GM12878 (cell line): ENCODE measurements around the gene MYL12A. TPM values are rescaled to one million over a fixed set of nuclear protein-coding genes. Genes with fewer than 3 reads are reported as not detected.

ENCODE experiments used
- BACH1 ChIP-seq: fragments of 450-650 bp; IDR thresholded peaks from 2 replicates; pipeline ENCODE4 v1.6.1; 2017; ENCODE audit warnings: mild to moderate bottlenecking, borderline replicate concordance
- BHLHE40 ChIP-seq, 2 experiments: fragments of 450-650 bp in 1 of 2; IDR thresholded peaks; 2 replicates each; pipeline ENCODE4 v1.6.1; 2011 to 2017; ENCODE audit warnings: low read depth in 2 of 2, borderline replicate concordance in 1 of 2, improper control_type of control experiment in 1 of 2, low read length in 1 of 2, mild to moderate bottlenecking in 1 of 2
- ETV6 ChIP-seq, 2 experiments: fragments of 450-650 bp in 1 of 2; IDR thresholded peaks in 1 of 2; conservative IDR thresholded peaks in 1 of 2; 2 replicates each; pipeline ENCODE4 v1.6.1; 2014; ENCODE audit warnings: antibody characterized with exemption in 1 of 2, borderline replicate concordance in 1 of 2, low read depth in 1 of 2, mild to moderate bottlenecking in 1 of 2, moderate library complexity in 1 of 2
- IKZF1 ChIP-seq: fragments of 450-650 bp; conservative IDR thresholded peaks from 2 replicates; pipeline ENCODE4 v1.6.1; 2017; ENCODE audit warnings: antibody characterized with exemption, mild to moderate bottlenecking
- JUNB ChIP-seq: IDR thresholded peaks from 2 replicates; pipeline ENCODE4 v1.6.1; 2016; ENCODE audit warnings: antibody characterized with exemption, mild to moderate bottlenecking
- MXI1 ChIP-seq: fragments of 150-350 bp; IDR thresholded peaks from 2 replicates; pipeline ENCODE4 v1.6.1; 2011; ENCODE audit warnings: low read depth, mild to moderate bottlenecking, inconsistent platforms, low read length, improper control_type of control experiment
- NFIC ChIP-seq: IDR thresholded peaks from 2 replicates; pipeline ENCODE4 v1.6.1; 2012; ENCODE audit warnings: low read depth, mild to moderate bottlenecking, inconsistent platforms, low read length, moderate library complexity
- PML ChIP-seq: IDR thresholded peaks from 2 replicates; pipeline ENCODE4 v1.6.1; 2012; ENCODE audit warnings: low read length, inconsistent platforms
- POLR2A ChIP-seq: IDR thresholded peaks from 2 replicates; pipeline ENCODE4 v1.6.1; 2011; ENCODE audit warnings: low read depth, mild to moderate bottlenecking, low read length
- POLR2AphosphoS5 ChIP-seq: IDR thresholded peaks from 2 replicates; pipeline ENCODE4 v1.6.1; 2011; ENCODE audit warnings: mild to moderate bottlenecking, low read length, inconsistent platforms
- PRDM15 ChIP-seq: fragments of 450-650 bp; formaldehyde crosslinking; IDR thresholded peaks from 2 replicates; pipeline ENCODE4 v1.4.0; 2020; ENCODE audit warnings: mild to moderate bottlenecking, moderate library complexity
- SMAD5 ChIP-seq: IDR thresholded peaks from 2 replicates; pipeline ENCODE4 v1.6.1; 2016; ENCODE audit warnings: antibody characterized with exemption, low read depth
- STAT1 ChIP-seq: fragments of 450-650 bp; conservative IDR thresholded peaks from 2 replicates; pipeline ENCODE4 v1.6.1; 2014; ENCODE audit warnings: antibody characterized with exemption, mild to moderate bottlenecking
- TARDBP ChIP-seq: IDR thresholded peaks from 2 replicates; pipeline ENCODE4 v1.6.1; 2016; ENCODE audit warnings: borderline replicate concordance
- TCF7 ChIP-seq: IDR thresholded peaks from 2 replicates; pipeline ENCODE4 v1.6.1; 2014; ENCODE audit warnings: antibody characterized with exemption, borderline replicate concordance
- ZNF592 ChIP-seq: fragments of 450-650 bp; IDR thresholded peaks from 2 replicates; pipeline ENCODE4 v1.6.1; 2017; ENCODE audit warnings: mild to moderate bottlenecking, moderate library complexity
- polyA plus RNA-seq, 11 experiments: library from polyadenylated mRNA; depleted of rRNA in 4 of 11; unstranded in 6 of 11; stranded (reverse) in 5 of 11; fragments of >200 nt; fragmentation: Nextera tagmentation in 4 of 11; fragmentation: Illumina TruSeq in 1 of 11; extraction: Ambion mirVana in 4 of 11; extraction: Trizol in 1 of 11; gene quantifications; 1 replicate in 1 of 11; 2 replicates in 10 of 11; pipeline versions ENCODE4 v1.2.1 to v1.2.3, GENCODE V29; 2011 to 2016; ENCODE audit warnings: inconsistent platforms in 2 of 11, missing spikeins in 2 of 11, low read depth in 1 of 11
- total RNA-seq, 4 experiments: library from RNA; depleted of rRNA in 3 of 4; stranded (reverse); fragments of >200 nt in 3 of 4; fragmentation: Illumina TruSeq in 1 of 4; extraction: Trizol in 1 of 4; gene quantifications; 2 replicates each; pipeline versions ENCODE4 v1.2.1 to v1.2.3, GENCODE V29; 2013 to 2021
- TF ChIP-seq, protein P1 (sequence below): fragments of 450-650 bp; IDR thresholded peaks from 2 replicates; pipeline ENCODE4 v1.6.1; 2016; ENCODE audit warnings: mild to moderate bottlenecking

MYL12A gene
- total and polyA plus RNA-seq, 10 of the 15 experiments (the other 5 are each of a cell fraction or from before 2014, with no cell fraction given) = 488 to 1,663 (median 924) TPM

DNA sequence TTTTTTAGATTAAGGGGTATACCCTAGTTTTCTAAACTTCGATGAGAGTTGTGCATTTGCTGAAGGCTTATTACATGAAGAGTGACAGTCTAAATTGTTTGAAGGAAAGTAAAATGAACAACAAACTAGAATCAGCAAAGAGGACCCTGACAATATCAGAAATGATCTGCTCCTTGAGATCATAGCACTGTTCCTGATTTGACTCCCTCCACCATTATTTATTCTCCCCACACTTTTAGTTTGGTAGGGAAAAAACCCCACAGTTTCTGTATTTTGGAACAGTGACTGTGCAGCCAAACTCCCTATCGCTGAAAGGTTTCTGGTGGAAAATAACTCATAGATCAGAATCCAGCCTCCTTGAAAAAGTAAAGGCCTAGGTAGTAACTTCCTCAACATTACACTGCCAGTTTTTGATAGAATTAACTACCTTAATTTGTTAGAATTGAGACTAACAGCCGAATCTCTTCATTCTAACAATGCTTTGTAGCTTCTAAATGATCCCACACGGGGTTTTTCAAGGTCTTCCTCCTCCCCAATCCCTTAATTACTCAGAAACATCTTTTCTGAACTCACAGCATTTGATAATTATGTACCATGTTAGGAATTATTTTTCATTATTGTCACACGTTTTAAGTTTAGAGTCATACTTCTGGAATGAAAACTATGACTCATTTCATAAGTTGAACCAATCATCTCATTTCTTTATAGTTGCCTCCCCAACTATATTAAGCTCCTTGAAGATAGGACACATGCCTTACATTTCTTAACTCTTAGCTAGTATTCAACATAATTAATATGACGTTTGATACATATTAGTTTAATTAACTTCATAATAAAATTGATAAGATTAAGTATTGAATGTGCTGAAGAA lies 2.9 kb downstream of the MYL12A start (continued):
- no peak for TF ChIP-seq ZNF592
- no peak for TF ChIP-seq ETV6 (conservative IDR thresholded peaks at IDR 0.05 in 1 of 2, IDR thresholded peaks at IDR 0.05 in 1 of 2; ENCODE audit: borderline replicate concordance in 1 of 2, low read depth in 1 of 2)
- TF ChIP-seq IKZF1 = peak; percentile 19; the same call in 1 of the 2 replicates
- TF ChIP-seq, protein P1, sequence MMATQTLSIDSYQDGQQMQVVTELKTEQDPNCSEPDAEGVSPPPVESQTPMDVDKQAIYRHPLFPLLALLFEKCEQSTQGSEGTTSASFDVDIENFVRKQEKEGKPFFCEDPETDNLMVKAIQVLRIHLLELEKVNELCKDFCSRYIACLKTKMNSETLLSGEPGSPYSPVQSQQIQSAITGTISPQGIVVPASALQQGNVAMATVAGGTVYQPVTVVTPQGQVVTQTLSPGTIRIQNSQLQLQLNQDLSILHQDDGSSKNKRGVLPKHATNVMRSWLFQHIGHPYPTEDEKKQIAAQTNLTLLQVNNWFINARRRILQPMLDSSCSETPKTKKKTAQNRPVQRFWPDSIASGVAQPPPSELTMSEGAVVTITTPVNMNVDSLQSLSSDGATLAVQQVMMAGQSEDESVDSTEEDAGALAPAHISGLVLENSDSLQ = 0 out of 2 replicates have a peak, but pooled peaks have one; percentile 11
- TF ChIP-seq JUNB = peak; percentile 91
- no peak for TF ChIP-seq TARDBP
- 0 out of 2 replicates have a peak, but pooled peaks have one; percentile 45 for TF ChIP-seq PML
- no peak for TF ChIP-seq MXI1
- TF ChIP-seq POLR2AphosphoS5 = peak; percentile 85
- no peak for TF ChIP-seq BACH1
- TF ChIP-seq POLR2A = 0 out of 2 replicates have a peak, but pooled peaks have one; percentile 25
- TF ChIP-seq SMAD5 = peak; percentile 65
- TF ChIP-seq PRDM15 (CRISPR knock-in tag) = no peak
- TF ChIP-seq TCF7 = 0 out of 2 replicates have a peak, but pooled peaks have one; percentile 24
- TF ChIP-seq BHLHE40 (IDR thresholded peaks at IDR 0.05; ENCODE audit: borderline replicate concordance in 1 of 2, low read depth in 2 of 2, low read length in 1 of 2) = peak; percentile 24 to 28; a peak in 1 of 4 replicates
- no peak for TF ChIP-seq STAT1
- TF ChIP-seq NFIC = peak; percentile 57
